Measurements from ENCODE around the gene TMEM175. TPM values are rescaled to one million over a fixed set of nuclear protein-coding genes. Genes with fewer than 3 reads are reported as not detected.
A peak's percentile ranks its signal among the peaks of the same experiment; 100 is the strongest.
"Not testable (repeated sequence)": the region's sequence is repeated elsewhere in the genome, so short reads cannot be mapped to it uniquely, and the experiment has no call there.

TMEM175 gene
- total RNA-seq, 2 experiments from 2014 or later: 12.5 to 33.1 TPM

- intact Hi-C loops (cut with micrococcal nuclease; ENCODE audit: unreplicated experiment): no loop called here
- ChIA-PET CTCF (ENCODE audit: unreplicated experiment) (no interaction called here), POLR2A (no interaction called here)
- Histone ChIP-seq H3K4me2 (ENCODE audit: low read length) (peak overlapping the region; percentile 85), H2AFZ (ENCODE audit: low read length) (no peak overlapping the region), H3K9me2 (ENCODE audit: insufficient read depth, low read length) (no peaks in the 10 kb centered on the region), H3K4me3 (ENCODE audit: low read depth, low read length, poor library complexity, severe bottlenecking) (peak overlapping the region; percentile 32), H3K27ac (ENCODE audit: low read depth, low read length, poor library complexity, severe bottlenecking) (peak overlapping the region; percentile 90), H3K9me3 (ENCODE audit: low read length) (no peaks in the 10 kb centered on the region), H3K36me3 (ENCODE audit: insufficient read depth, low read length) (peaks cover 16% of the 10 kb centered on the region), H3K79me2 (ENCODE audit: insufficient read depth, low read depth, low read length) (peaks cover 79% of the 10 kb centered on the region), H4K20me1 (ENCODE audit: insufficient read depth, low read length) (peaks cover 8% of the 10 kb centered on the region), H3K4me1 (ENCODE audit: insufficient read depth, low read length, poor library complexity, severe bottlenecking) (peaks cover 65% of the 10 kb centered on the region)
- TF ChIP-seq EZH2phosphoT487 (IDR thresholded peaks at IDR 0.05; ENCODE audit: borderline replicate concordance, low read depth, low read length): no peak
- TF ChIP-seq, protein P1, sequence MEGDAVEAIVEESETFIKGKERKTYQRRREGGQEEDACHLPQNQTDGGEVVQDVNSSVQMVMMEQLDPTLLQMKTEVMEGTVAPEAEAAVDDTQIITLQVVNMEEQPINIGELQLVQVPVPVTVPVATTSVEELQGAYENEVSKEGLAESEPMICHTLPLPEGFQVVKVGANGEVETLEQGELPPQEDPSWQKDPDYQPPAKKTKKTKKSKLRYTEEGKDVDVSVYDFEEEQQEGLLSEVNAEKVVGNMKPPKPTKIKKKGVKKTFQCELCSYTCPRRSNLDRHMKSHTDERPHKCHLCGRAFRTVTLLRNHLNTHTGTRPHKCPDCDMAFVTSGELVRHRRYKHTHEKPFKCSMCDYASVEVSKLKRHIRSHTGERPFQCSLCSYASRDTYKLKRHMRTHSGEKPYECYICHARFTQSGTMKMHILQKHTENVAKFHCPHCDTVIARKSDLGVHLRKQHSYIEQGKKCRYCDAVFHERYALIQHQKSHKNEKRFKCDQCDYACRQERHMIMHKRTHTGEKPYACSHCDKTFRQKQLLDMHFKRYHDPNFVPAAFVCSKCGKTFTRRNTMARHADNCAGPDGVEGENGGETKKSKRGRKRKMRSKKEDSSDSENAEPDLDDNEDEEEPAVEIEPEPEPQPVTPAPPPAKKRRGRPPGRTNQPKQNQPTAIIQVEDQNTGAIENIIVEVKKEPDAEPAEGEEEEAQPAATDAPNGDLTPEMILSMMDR (conservative IDR thresholded peaks at IDR 0.05; ENCODE audit: low read length): no peak
- DNase-seq (ENCODE audit: low spot score): no peak
- no TSS peak for BruUV-seq (replicated peaks)
These were observed 7.1 kb upstream of the TMEM175 start for GRCh38 chr4:925171-925570.

- peak overlapping the region; percentile 85; the same call in 1 of the 2 replicates for H3K4me2 ChIP-seq (ENCODE audit: low read length)
- DNase-seq (ENCODE audit: low spot score): no peak
- intact Hi-C loops (cut with micrococcal nuclease; ENCODE audit: unreplicated experiment): no loop called here
- no peak overlapping the region for H2AFZ ChIP-seq (ENCODE audit: low read length)
- peaks cover 70% of the 10 kb centered on the region for H3K4me1 ChIP-seq (ENCODE audit: insufficient read depth, low read length, poor library complexity, severe bottlenecking)
- TF ChIP-seq EZH2phosphoT487 (IDR thresholded peaks at IDR 0.05; ENCODE audit: borderline replicate concordance, low read depth, low read length): no peak
- TF ChIP-seq, protein P1 (conservative IDR thresholded peaks at IDR 0.05; ENCODE audit: low read length): no peak
- H3K9me2 ChIP-seq (ENCODE audit: insufficient read depth, low read length): no peaks in the 10 kb centered on the region
- H3K9me3 ChIP-seq (ENCODE audit: low read length): no peaks in the 10 kb centered on the region
- peak overlapping the region; percentile 90 for H3K27ac ChIP-seq (ENCODE audit: low read depth, low read length, poor library complexity, severe bottlenecking)
- H3K4me3 ChIP-seq (ENCODE audit: low read depth, low read length, poor library complexity, severe bottlenecking): no peak overlapping the region
- peaks cover 16% of the 10 kb centered on the region for H4K20me1 ChIP-seq (ENCODE audit: insufficient read depth, low read length)
- H3K79me2 ChIP-seq (ENCODE audit: insufficient read depth, low read depth, low read length): peaks cover 79% of the 10 kb centered on the region
- H3K36me3 ChIP-seq (ENCODE audit: insufficient read depth, low read length): peaks cover 12% of the 10 kb centered on the region
- ChIA-PET POLR2A (no interaction called here), CTCF (ENCODE audit: unreplicated experiment) (no interaction called here)
- no TSS peak for BruUV-seq (replicated peaks)
These were observed 6.3 kb upstream of the TMEM175 start for GRCh38 chr4:925771-926500.

- H3K9me3 ChIP-seq (ENCODE audit: low read length): no peaks in the 10 kb centered on the region
- no peak overlapping the region for H3K4me3 ChIP-seq (ENCODE audit: low read depth, low read length, poor library complexity, severe bottlenecking)
- peaks cover 6% of the 10 kb centered on the region; the same call in 1 of the 2 replicates for H3K36me3 ChIP-seq (ENCODE audit: insufficient read depth, low read length)
- peaks cover 20% of the 10 kb centered on the region for H4K20me1 ChIP-seq (ENCODE audit: insufficient read depth, low read length)
- BruUV-seq (replicated peaks): no TSS peak
- CTCF ChIA-PET (ENCODE audit: unreplicated experiment): no interaction called here
- peaks cover 79% of the 10 kb centered on the region for H3K79me2 ChIP-seq (ENCODE audit: insufficient read depth, low read depth, low read length)
- H2AFZ ChIP-seq (ENCODE audit: low read length): no peak overlapping the region
- POLR2A ChIA-PET: no interaction called here
- no peak for TF ChIP-seq EZH2phosphoT487 (IDR thresholded peaks at IDR 0.05; ENCODE audit: borderline replicate concordance, low read depth, low read length)
- TF ChIP-seq, protein P1 (conservative IDR thresholded peaks at IDR 0.05; ENCODE audit: low read length): peak; percentile 76
- no peak overlapping the region for H3K4me2 ChIP-seq (ENCODE audit: low read length)
- H3K4me1 ChIP-seq (ENCODE audit: insufficient read depth, low read length, poor library complexity, severe bottlenecking): peaks cover 68% of the 10 kb centered on the region
- DNase-seq (ENCODE audit: low spot score): peak; percentile 59
- no peak overlapping the region for H3K27ac ChIP-seq (ENCODE audit: low read depth, low read length, poor library complexity, severe bottlenecking)
- no peaks in the 10 kb centered on the region for H3K9me2 ChIP-seq (ENCODE audit: insufficient read depth, low read length)
- intact Hi-C loops (cut with micrococcal nuclease; ENCODE audit: unreplicated experiment): no loop called here
These were observed 5.7 kb upstream of the TMEM175 start for GRCh38 chr4:926538-926937.

GRCh38 chr4:927566-927965 is 4.7 kb upstream of the TMEM175 start:
- BruUV-seq (replicated peaks); POLR2A ChIA-PET; intact Hi-C loops (cut with micrococcal nuclease; ENCODE audit: unreplicated experiment); H3K36me3 ChIP-seq (ENCODE audit: insufficient read depth, low read length); DNase-seq (ENCODE audit: low spot score); H3K9me3 ChIP-seq (ENCODE audit: low read length); H3K4me3 ChIP-seq (ENCODE audit: low read depth, low read length, poor library complexity, severe bottlenecking); H3K4me2 ChIP-seq (ENCODE audit: low read length); H3K27ac ChIP-seq (ENCODE audit: low read depth, low read length, poor library complexity, severe bottlenecking); H3K9me2 ChIP-seq (ENCODE audit: insufficient read depth, low read length); H2AFZ ChIP-seq (ENCODE audit: low read length); CTCF ChIA-PET (ENCODE audit: unreplicated experiment): not testable (repeated sequence)
- H3K4me1 ChIP-seq (ENCODE audit: insufficient read depth, low read length, poor library complexity, severe bottlenecking): peaks cover 57% of the 10 kb centered on the region
- peaks cover 20% of the 10 kb centered on the region for H4K20me1 ChIP-seq (ENCODE audit: insufficient read depth, low read length)
- H3K79me2 ChIP-seq (ENCODE audit: insufficient read depth, low read depth, low read length): peaks cover 73% of the 10 kb centered on the region

Measured in OCI-LY7 (cell line).